Sigmoid colon (tissue), 3 donors: ENCODE measurements around the gene GRIA1.

Source experiments
- CTCF ChIP-seq, 4 experiments: fragments of 450-650 bp in 3 of 4; fragments of 200-600 bp in 1 of 4; IDR thresholded peaks; one replicate each; pipeline ENCODE4 v1.5.1; 2016 to 2019; ENCODE audit warnings: antibody characterized with exemption in 4 of 4, mild to moderate bottlenecking in 3 of 4, moderate library complexity in 2 of 4
- POLR2A ChIP-seq, 2 donors: fragments of 450-650 bp; IDR thresholded peaks; one replicate each; pipeline ENCODE4 v1.6.1; 2016; ENCODE audit warnings: antibody characterized with exemption in 2 of 2, mild to moderate bottlenecking in 2 of 2, moderate library complexity in 2 of 2

- TF ChIP-seq CTCF (IDR thresholded peaks at IDR 0.05) = no peak
- no peak for TF ChIP-seq POLR2A (IDR thresholded peaks at IDR 0.05)
Observed at GRCh38 chr5:153594785-153595184, 104.3 kb downstream of the GRIA1 start.
